HG02798 (cell line): ENCODE results near the gene ADAMTSL1.

ENCODE experiments used
- ATAC-seq: cut with Tn5 transposase; IDR thresholded peaks from one replicate; pipeline ENCODE4 v1.9.1; 2021; ENCODE audit warnings: mild to moderate bottlenecking; ENCODE audit not compliant: unreplicated experiment, poor library complexity

Gene ADAMTSL1

GRCh38 chr9:18473652-18474279 lies at the start of gene ADAMTSL1:
ADAMTSL1 (plus strand) TSS chr9:18474153; CDS start chr9:18474233, 80 bp downstream.
- no peak for ATAC-seq

- no peak for ATAC-seq
Observed at GRCh38 chr9:18427691-18428090, 46.3 kb upstream of the ADAMTSL1 start.

GRCh38 chr9:18428661-18429060 lies 45.3 kb upstream of the ADAMTSL1 start:
- no peak for ATAC-seq

- ATAC-seq, result no peak
Observed at GRCh38 chr9:18429070-18429469, 44.9 kb upstream of the ADAMTSL1 start.

GRCh38 chr9:18433620-18434019 lies 40.3 kb upstream of the ADAMTSL1 start:
- ATAC-seq, result no peak

- no peak for ATAC-seq
Observed at GRCh38 chr9:18437315-18438201, 36.4 kb upstream of the ADAMTSL1 start.

GRCh38 chr9:18438300-18438925 lies 35.5 kb upstream of the ADAMTSL1 start:
- no peak for ATAC-seq

- ATAC-seq, result no peak
Observed at GRCh38 chr9:18438951-18439350, 35.0 kb upstream of the ADAMTSL1 start.

- ATAC-seq, result no peak
Observed at GRCh38 chr9:18441261-18441660, 32.7 kb upstream of the ADAMTSL1 start.

- peak; percentile 95 for ATAC-seq
Observed at GRCh38 chr9:18442629-18443491, 31.1 kb upstream of the ADAMTSL1 start.

GRCh38 chr9:18447131-18447530 lies 26.8 kb upstream of the ADAMTSL1 start:
- no peak for ATAC-seq

GRCh38 chr9:18447541-18447940 lies 26.4 kb upstream of the ADAMTSL1 start:
- no peak for ATAC-seq

GRCh38 chr9:18448101-18448500 lies 25.9 kb upstream of the ADAMTSL1 start:
- no peak for ATAC-seq

GRCh38 chr9:18451406-18451805 lies 22.5 kb upstream of the ADAMTSL1 start:
- ATAC-seq, result no peak

- ATAC-seq, result no peak
Observed at GRCh38 chr9:18452276-18452675, 21.7 kb upstream of the ADAMTSL1 start.

- ATAC-seq, result no peak
Observed at GRCh38 chr9:18456624-18457237, 17.2 kb upstream of the ADAMTSL1 start.

- ATAC-seq, result no peak
Observed at GRCh38 chr9:18457510-18457909, 16.4 kb upstream of the ADAMTSL1 start.

GRCh38 chr9:18459962-18460584 lies 13.9 kb upstream of the ADAMTSL1 start:
- no peak for ATAC-seq

GRCh38 chr9:18461496-18461895 lies 12.5 kb upstream of the ADAMTSL1 start:
- ATAC-seq, result no peak
